ENCODE results near the gene NEO1.

The NEO1 gene

DNA sequence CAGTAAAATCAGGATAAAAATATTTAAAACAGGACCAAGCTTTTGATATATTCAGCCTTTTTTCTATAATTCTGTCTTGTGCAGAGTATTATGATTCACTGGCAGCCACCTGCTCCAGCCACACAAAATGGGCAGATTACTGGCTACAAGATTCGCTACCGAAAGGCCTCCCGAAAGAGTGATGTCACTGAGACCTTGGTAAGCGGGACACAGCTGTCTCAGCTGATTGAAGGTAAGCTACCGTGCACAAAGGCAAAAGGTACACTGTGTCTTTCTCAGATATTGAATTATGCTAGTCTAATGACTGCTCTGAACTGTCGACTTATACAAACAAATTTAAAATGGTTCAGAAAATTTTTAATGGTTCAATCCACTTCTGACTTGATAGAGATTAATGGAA, 202.3 kb downstream of the NEO1 start:
- in situ Hi-C loops (cut with MboI; ENCODE audit: low sequenced_read_pairs), result no loop called here

DNA sequence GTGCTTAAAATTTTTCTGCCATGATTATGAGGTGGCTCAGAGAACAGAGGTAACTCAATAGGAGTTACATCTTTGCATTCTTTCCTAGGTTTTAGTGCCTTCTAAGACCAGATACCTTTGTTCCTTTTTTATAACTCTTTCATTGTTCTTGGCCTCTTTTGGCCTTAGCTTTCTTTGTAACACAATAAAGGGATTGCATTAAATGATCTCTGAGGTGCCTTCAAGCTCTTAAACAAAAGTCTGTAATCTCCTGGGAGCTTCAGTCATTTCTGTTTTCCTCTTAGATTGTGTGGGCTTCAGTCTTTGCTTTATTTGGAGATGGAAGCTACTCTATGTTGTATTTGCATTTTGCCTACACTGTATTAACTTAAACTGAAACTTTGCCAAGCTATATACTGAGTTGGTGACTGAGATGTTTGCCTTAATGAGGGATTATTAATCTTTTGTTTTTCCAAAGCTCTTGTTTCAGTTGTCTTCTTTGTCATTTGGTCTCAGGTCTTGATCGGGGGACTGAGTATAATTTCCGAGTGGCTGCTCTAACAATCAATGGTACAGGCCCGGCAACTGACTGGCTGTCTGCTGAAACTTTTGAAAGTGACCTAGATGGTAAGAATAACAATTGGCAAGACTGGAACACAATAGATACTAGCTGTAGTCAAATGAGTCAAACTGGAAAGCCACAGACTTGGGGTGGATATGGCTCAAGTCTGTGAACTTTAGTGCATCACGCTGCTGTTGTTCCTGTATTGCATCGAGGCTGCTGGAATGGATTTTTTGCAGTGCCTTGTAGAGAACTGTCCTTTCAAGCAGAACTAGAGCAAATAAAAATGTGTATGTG, 206.2 kb downstream of the NEO1 start:
- in situ Hi-C loops (cut with MboI; ENCODE audit: low sequenced_read_pairs), result no loop called here

DNA sequence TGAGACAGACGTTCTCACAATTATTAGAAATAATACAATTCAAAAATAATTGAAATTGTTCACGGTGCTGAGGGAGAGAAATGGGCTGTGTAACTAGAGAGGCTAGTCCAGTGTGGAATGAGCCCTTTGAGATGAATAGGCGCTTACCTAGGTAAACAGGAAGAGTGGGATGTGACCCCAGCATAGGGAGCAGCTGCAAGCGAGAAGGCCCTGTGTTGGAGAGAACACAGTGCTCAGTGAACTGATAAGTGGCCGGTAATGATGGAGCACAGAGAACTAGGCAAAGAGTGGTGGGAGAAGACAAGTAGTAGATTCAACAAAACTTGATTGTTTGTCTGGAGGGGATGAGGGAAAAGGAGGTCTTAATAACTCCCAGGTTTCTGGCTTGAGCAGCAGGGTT, 212.6 kb downstream of the NEO1 start:
- in situ Hi-C loops (cut with MboI; ENCODE audit: low sequenced_read_pairs), result no loop called here

DNA sequence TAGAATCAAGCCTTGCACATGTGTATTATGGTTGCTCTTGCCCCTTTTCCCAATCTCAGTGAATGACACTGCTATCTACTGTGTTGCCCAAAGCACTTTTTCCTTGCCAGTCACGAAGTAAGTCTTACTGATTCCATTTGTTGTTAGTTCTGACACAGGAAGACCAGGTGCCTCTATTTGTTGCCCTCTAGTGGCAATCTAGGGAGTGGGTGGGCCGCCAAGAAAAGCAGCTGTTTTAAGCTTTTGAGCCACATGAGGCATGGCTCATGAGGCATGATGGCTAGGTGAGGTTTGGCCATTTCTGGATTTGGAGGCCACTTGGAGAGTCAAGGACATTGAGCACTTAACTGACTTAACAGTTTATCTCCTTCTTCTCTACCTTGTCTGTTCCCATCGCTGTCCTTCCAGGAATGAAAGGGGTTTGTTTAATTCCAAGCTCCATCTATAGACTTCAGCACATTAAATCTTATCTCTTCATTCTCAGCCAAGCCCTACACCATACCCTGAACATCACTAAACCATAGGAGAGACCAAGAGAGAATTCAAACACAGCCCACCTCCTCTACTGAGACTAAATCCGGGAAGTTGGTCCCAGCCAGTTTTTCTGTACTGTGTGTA, 213.4 kb downstream of the NEO1 start:
- in situ Hi-C loops (cut with MboI; ENCODE audit: low sequenced_read_pairs), result no loop called here

DNA sequence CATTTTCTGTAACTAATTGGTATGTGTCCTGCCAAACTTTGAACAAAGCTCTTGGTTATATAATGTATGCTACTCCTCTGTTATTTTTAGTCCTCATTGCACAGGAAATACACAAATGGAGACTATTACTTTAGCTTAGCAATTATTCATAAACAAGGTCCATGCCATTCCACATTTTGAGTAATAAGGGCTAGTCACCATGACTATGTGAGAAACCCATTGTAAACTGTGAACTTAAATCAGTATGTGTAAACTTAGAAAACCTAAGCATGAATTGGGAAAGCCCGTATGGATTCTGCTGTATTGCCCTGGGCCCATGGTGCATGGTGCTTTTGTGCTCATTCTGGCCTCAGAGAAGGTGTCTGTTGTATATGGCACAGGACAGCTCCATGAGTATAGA, 216.2 kb downstream of the NEO1 start:
- in situ Hi-C loops (cut with MboI; ENCODE audit: low sequenced_read_pairs), result no loop called here

DNA sequence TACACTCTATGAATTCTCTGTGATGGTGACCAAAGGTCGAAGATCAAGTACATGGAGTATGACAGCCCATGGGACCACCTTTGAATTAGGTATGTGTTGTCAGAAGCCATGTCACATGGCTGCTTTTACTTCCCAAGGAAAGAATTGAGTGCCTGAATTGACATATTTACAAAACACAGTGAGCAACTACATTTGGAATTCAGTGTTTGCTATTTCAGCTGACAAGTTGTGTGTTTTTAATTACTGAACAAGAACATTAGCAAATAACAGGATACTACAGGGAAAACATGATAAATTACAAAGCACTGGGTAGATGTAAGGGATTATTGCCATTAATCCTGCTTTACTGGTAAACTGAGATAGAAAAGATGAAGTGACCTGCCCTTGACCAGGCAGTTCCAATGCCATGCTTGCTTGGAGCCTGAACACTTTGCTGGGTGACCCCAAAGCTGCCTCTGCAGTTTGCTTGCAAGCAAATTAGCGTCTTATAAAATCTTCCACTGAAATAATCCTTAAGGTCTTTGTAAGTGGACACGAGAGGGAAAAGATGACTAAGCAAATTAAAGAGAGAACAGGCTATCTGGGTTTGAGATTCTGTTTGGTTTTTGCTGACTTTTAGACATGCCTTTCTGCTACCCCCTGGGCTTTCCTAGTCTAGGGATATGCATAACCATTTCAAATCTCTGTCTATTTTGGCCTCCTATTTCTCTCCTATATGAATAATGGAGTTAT, 218.3 kb downstream of the NEO1 start:
- in situ Hi-C loops (cut with MboI; ENCODE audit: low sequenced_read_pairs), result no loop called here

- in situ Hi-C loops (cut with MboI; ENCODE audit: low sequenced_read_pairs), result no loop called here
Observed at GRCh38 chr15:73273181-73274002, 221.1 kb downstream of the NEO1 start.

DNA sequence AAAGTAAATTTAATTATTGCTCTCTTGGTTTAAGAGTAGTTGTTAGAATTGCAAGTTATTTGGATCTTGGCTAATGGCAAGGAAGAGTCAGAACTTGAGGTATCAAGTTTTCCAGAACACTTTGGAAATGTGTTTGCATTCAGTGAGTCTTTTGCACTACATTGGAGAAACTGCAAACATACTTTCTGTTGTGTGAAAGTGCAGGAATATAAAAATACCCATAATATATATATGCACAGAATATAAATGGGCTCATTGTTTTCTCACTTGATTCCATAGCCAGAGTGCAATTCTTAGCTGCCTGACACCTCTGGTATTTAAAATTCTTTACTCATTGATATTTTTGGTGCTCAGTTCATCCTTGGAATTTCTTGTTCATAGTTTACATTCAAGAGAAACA, 223.6 kb downstream of the NEO1 start:
- in situ Hi-C loops (cut with MboI; ENCODE audit: low sequenced_read_pairs), result no loop called here

DNA sequence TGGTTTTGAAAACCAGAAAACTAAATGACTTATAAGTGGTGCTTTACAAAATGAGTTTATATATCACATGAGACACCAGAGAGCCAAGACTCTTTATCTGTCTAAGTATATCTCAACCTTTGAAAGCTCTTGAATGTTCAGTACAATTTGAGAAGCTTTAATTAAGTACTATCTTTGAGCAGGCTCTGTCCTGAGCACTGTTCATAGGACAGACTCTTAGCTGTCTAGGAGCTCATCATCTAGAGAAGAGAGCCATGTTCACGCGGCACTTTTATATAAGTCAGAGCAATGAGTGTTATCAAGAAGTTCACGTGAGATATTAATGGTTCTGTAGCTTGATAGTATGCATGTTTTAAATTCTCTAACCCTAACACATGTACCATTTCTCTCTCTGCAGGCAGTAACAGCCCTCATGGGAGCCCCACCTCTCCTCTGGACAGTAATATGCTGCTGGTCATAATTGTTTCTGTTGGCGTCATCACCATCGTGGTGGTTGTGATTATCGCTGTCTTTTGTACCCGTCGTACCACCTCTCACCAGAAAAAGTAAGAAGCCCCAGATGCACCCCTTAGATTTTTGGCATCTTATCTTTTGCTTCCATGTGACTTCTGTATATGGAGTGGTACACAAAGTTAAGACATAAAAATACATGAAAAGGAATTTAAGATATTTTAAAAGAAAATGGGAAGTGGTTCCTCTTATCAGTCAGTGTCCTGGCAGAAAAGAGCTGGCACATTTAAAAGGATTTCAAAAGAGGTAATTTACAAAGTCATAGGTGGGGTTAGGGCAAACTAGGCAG, 230.5 kb downstream of the NEO1 start:
- in situ Hi-C loops (cut with MboI; ENCODE audit: low sequenced_read_pairs), result no loop called here

DNA sequence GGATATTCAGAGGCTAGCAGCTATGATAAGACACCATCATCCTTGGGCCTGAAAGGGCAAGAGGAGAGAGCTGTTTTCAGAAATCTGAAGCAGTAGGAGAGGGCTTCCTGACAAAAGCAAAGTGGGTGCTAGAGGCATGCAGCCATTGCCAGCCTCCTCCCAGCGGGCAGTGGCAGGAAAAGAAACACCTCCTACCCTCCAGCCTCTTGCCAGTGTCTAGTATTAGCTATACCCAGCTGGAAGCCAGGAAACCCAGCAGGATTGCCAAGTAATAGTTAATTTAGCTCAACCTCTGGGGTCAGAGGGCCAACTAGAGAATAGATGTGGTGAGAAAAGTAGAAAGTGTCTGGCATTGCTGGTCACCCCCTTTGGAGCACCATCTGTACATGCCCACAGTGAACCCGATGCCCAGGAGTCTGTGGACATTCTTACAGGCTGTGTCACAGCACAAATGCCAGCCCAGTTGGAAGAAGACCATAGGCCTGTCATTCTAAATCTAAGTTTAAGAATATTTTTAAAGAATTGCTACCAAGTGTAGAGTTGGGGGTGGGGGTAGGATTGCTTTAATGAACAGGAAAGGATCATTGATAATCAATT, 231.2 kb downstream of the NEO1 start:
- in situ Hi-C loops (cut with MboI; ENCODE audit: low sequenced_read_pairs), result no loop called here

DNA sequence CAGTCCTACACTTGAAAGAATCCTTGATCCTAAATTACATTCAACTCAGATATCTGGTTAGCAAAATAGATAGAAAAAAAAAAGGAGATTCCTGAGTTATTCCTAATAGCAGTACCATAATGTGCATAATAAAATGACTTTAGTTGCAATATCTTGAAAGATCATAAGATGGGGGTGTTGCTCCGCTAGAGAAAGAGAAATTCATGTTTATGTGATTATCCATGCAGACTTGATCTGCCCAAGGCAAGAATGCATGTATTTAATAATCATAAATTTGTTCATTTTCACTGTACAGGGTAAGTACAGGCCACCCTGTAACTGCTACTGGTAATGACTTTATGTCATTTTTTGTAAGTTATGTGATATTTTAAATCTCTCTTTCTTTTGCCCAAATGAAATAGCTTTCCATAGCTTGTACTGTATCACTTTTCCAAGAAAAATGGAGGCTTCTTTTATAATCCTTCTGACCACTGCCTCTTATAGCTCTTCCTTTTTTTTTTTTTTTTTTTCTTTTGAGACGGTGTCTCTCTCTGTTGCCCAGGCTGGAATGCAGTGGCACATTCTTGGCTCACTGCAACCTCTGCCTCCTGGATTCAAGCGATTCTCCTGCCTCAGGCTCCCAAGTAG, 231.9 kb downstream of the NEO1 start:
- in situ Hi-C loops (cut with MboI; ENCODE audit: low sequenced_read_pairs), result no loop called here

DNA sequence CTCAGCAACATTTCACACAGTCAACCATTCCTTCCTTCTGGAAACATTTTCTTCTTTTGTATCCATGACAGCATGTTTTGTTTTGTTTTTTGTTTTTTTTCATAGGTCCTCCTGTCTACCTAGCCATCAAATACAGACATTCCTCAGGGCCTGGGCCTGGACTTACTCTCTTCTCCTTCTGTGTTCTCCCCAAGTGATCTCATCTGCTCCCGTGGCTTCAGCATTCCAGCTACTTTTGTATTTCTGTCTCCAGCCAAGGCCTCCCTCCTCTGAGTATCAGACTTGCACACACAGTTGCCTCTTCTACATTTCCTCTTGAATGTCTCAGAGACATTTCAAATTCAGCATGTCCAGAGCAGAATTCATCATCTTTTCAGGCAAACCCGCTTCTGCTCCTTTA, 234.0 kb downstream of the NEO1 start:
- in situ Hi-C loops (cut with MboI; ENCODE audit: low sequenced_read_pairs), result no loop called here

- in situ Hi-C loops (cut with MboI; ENCODE audit: low sequenced_read_pairs), result no loop called here
Observed at GRCh38 chr15:73287019-73287418, 234.8 kb downstream of the NEO1 start.

- in situ Hi-C loops (cut with MboI; ENCODE audit: low sequenced_read_pairs), result no loop called here
Observed at GRCh38 chr15:73291441-73291840, 239.2 kb downstream of the NEO1 start.

DNA sequence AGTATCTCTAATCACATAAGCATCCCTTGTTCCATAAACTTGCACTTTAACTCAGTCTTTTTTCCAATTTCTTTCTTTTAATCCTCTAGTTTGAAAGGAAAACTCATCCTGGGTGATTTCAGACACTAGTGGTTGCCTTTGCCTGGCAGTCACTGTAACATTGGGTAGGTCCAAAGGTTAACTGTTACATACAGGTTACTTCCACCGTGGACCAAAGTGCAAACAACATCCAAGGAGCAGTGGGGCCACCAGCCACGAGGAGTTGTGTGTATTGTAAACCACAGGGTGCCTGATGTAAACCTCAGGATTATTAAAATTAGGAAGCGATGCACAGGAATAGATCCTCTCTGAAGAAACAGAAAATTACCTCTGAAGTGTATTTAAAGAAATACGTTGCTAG, 241.5 kb downstream of the NEO1 start:
- in situ Hi-C loops (cut with MboI; ENCODE audit: low sequenced_read_pairs), result no loop called here

- in situ Hi-C loops (cut with MboI; ENCODE audit: low sequenced_read_pairs), result no loop called here
Observed at GRCh38 chr15:73295630-73296286, 243.5 kb downstream of the NEO1 start.

- in situ Hi-C loops (cut with MboI; ENCODE audit: low sequenced_read_pairs), result no loop called here
Observed at GRCh38 chr15:73296609-73297353, 244.5 kb downstream of the NEO1 start.

DNA sequence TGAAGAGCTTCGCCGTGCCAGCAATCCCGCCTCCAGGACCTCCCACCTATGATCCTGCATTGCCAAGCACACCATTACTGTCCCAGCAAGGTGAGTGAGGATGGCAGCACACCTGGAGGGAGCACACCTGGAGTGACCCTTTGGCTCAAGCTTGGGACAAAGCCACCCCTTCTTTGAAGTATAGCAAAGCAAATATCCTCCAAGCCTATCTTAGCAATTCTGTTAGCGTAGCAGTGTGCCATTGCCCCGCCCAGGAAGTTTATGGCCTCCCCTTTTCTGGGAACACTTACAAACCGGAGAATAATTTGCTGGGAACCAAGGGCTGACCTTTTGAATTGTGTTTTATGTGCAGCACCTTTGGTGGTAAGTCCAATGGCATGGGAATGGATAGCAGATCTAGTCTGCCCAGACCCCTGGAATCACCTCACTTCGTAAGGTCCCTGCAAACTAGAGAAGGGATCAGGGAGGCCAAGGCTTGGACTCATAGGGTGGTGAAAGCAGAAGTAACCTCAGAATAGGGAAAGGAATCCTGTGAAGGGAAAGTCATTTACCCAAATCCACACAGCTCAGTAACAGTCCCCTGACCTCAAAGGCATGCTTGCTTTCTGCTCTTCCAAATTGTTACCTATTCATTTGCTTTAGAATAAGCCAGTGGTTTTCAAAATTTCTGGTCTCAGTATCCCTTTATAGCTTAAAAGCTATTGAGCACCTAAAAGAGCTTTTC, 246.4 kb downstream of the NEO1 start:
- in situ Hi-C loops (cut with MboI; ENCODE audit: low sequenced_read_pairs), result no loop called here
